ENCODE data around the gene SPECC1L.
"Not testable (repeated sequence)": the region's sequence is repeated elsewhere in the genome, so short reads cannot be mapped to it uniquely, and the experiment has no call there.

Gene SPECC1L

GRCh38 chr22:24265734-24266133 is 4.9 kb upstream of the SPECC1L start:
- Histone ChIP-seq H3K4me3 (no peak overlapping the region), H3K9me3 (ENCODE audit: low read depth, low read length) (no peaks in the 10 kb centered on the region), H3K36me3 (ENCODE audit: insufficient read depth, low read length) (no peaks in the 10 kb centered on the region), H3K9ac (ENCODE audit: insufficient read length) (no peak overlapping the region), H3K27ac (no peak overlapping the region)
- no peak for TF ChIP-seq POLR2AphosphoS5 (IDR thresholded peaks at IDR 0.05; ENCODE audit: borderline replicate concordance, low read depth, low read length)
- TF ChIP-seq EZH2 (IDR thresholded peaks at IDR 0.05): no peak
- no peak for TF ChIP-seq FOXP2 (optimal IDR thresholded peaks at IDR 0.05; ENCODE audit: control extremely low read depth, extremely low read length, insufficient read depth)
- DNase-seq (ENCODE audit: low read depth, low spot score): no peak

- not testable (repeated sequence) for DNase-seq (ENCODE audit: low read depth, low spot score); H3K9ac ChIP-seq (ENCODE audit: insufficient read length); H3K9me3 ChIP-seq (ENCODE audit: low read depth, low read length); H3K36me3 ChIP-seq (ENCODE audit: insufficient read depth, low read length); H3K4me3 ChIP-seq; H3K27ac ChIP-seq
Measured at GRCh38 chr22:24266495-24266894, 4.1 kb upstream of the SPECC1L start.

- DNase-seq (ENCODE audit: low read depth, low spot score): no peak
- Histone ChIP-seq H3K27ac (peak overlapping the region; percentile 88), H3K9ac (ENCODE audit: insufficient read length) (peak overlapping the region; percentile 99), H3K9me3 (ENCODE audit: low read depth, low read length) (no peaks in the 10 kb centered on the region), H3K36me3 (ENCODE audit: insufficient read depth, low read length) (no peaks in the 10 kb centered on the region), H3K4me3 (peak overlapping the region; percentile 96)
- no peak for TF ChIP-seq POLR2AphosphoS5 (IDR thresholded peaks at IDR 0.05; ENCODE audit: borderline replicate concordance, low read depth, low read length)
- no peak for TF ChIP-seq EZH2 (IDR thresholded peaks at IDR 0.05)
- TF ChIP-seq FOXP2 (optimal IDR thresholded peaks at IDR 0.05; ENCODE audit: control extremely low read depth, extremely low read length, insufficient read depth): no peak
Measured at GRCh38 chr22:24271386-24271854, 789 bp downstream of the SPECC1L start.

GRCh38 chr22:24273031-24273430 is 2.4 kb downstream of the SPECC1L start:
- H3K4me3 ChIP-seq: peak overlapping the region; percentile 16; the same call in 1 of the 2 replicates
- not testable (repeated sequence) for H3K9ac ChIP-seq (ENCODE audit: insufficient read length); DNase-seq (ENCODE audit: low read depth, low spot score); H3K27ac ChIP-seq; H3K9me3 ChIP-seq (ENCODE audit: low read depth, low read length); H3K36me3 ChIP-seq (ENCODE audit: insufficient read depth, low read length)

- H3K36me3 ChIP-seq (ENCODE audit: insufficient read depth, low read length); H3K27ac ChIP-seq; H3K9me3 ChIP-seq (ENCODE audit: low read depth, low read length); DNase-seq (ENCODE audit: low read depth, low spot score): not testable (repeated sequence)
- peak overlapping the region; percentile 25; the same call in 1 of the 2 replicates for H3K4me3 ChIP-seq
- peak overlapping the region; percentile 53 for H3K9ac ChIP-seq (ENCODE audit: insufficient read length)
Measured at GRCh38 chr22:24273906-24274305, 3.3 kb downstream of the SPECC1L start.

- not testable (repeated sequence) for H3K27ac ChIP-seq; H3K36me3 ChIP-seq (ENCODE audit: insufficient read depth, low read length); H3K4me3 ChIP-seq; H3K9me3 ChIP-seq (ENCODE audit: low read depth, low read length); H3K9ac ChIP-seq (ENCODE audit: insufficient read length); DNase-seq (ENCODE audit: low read depth, low spot score)
Measured at GRCh38 chr22:24274696-24275405, 4.2 kb downstream of the SPECC1L start.

GRCh38 chr22:24280363-24280762 is 9.7 kb downstream of the SPECC1L start:
- not testable (repeated sequence) for H3K36me3 ChIP-seq (ENCODE audit: insufficient read depth, low read length); H3K9ac ChIP-seq (ENCODE audit: insufficient read length); H3K4me3 ChIP-seq; DNase-seq (ENCODE audit: low read depth, low spot score); H3K27ac ChIP-seq; H3K9me3 ChIP-seq (ENCODE audit: low read depth, low read length)

GRCh38 chr22:24282401-24282800 is 11.8 kb downstream of the SPECC1L start:
- DNase-seq (ENCODE audit: low read depth, low spot score): no peak
- 0 out of 2 replicates have a peak, but pooled peaks cover 2% of the 10 kb centered on the region for H3K36me3 ChIP-seq (ENCODE audit: insufficient read depth, low read length)
- no peak overlapping the region for H3K9ac ChIP-seq (ENCODE audit: insufficient read length)
- no peaks in the 10 kb centered on the region for H3K9me3 ChIP-seq (ENCODE audit: low read depth, low read length)
- H3K4me3 ChIP-seq: no peak overlapping the region
- H3K27ac ChIP-seq: no peak overlapping the region
- TF ChIP-seq EZH2 (IDR thresholded peaks at IDR 0.05) (no peak), FOXP2 (optimal IDR thresholded peaks at IDR 0.05; ENCODE audit: control extremely low read depth, extremely low read length, insufficient read depth) (no peak), POLR2AphosphoS5 (IDR thresholded peaks at IDR 0.05; ENCODE audit: borderline replicate concordance, low read depth, low read length) (no peak)

GRCh38 chr22:24284747-24285203 is 14.1 kb downstream of the SPECC1L start:
- no peak for DNase-seq (ENCODE audit: low read depth, low spot score)
- Histone ChIP-seq H3K27ac (0 out of 2 replicates have a peak overlapping the region, but pooled peaks have one; percentile 15), H3K36me3 (ENCODE audit: insufficient read depth, low read length) (0 out of 2 replicates have a peak, but pooled peaks cover 2% of the 10 kb centered on the region), H3K9ac (ENCODE audit: insufficient read length) (no peak overlapping the region), H3K4me3 (no peak overlapping the region), H3K9me3 (ENCODE audit: low read depth, low read length) (no peaks in the 10 kb centered on the region)
- TF ChIP-seq EZH2 (IDR thresholded peaks at IDR 0.05) (no peak), POLR2AphosphoS5 (IDR thresholded peaks at IDR 0.05; ENCODE audit: borderline replicate concordance, low read depth, low read length) (no peak), FOXP2 (optimal IDR thresholded peaks at IDR 0.05; ENCODE audit: control extremely low read depth, extremely low read length, insufficient read depth) (no peak)
